ENCODE results near the gene CISD2.
"Not testable (repeated sequence)": the region's sequence is repeated elsewhere in the genome, so short reads cannot be mapped to it uniquely, and the experiment has no call there.

The CISD2 gene, protein sequence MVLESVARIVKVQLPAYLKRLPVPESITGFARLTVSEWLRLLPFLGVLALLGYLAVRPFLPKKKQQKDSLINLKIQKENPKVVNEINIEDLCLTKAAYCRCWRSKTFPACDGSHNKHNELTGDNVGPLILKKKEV

DNA sequence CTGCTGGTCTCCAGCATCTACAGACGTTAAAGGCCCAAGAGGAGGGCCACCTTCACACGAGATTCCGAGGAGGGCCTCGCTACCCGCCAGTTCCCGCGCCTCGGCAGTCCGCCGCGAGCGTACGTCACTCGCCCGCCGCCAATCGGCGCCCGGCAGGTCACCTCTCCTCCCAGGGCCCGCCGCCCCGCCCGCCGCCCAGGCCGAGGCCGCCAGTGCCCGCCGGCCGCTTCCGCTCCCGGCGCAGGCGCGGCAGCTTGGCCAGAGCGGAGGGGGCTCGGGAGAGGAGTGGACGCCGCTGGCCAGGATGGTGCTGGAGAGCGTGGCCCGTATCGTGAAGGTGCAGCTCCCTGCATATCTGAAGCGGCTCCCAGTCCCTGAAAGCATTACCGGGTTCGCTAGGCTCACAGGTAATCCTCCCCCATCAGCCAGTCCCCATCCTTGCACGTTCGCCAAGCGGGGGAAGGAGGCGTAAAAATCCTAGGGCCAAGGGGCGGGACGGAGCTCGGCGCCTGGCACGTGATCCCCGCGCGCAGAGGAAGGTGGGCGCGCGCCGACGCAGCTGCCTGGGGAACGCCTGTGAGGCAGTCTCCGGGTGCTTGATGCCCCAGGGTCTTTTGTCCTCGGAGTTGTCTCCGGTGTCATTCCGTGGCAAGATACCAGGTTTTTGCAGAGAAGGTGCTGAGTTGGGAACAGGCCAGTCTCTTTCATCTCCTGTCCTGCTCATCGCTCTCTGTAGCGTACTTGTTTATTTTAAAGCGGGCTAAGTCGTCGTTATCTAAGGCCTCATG, at the start of gene CISD2:
CISD2 (plus strand) TSS at position 212 of the 788 bp plus-strand sequence; CDS start at position 305, 93 bp downstream.
- FAIRE-seq, result no peak

DNA sequence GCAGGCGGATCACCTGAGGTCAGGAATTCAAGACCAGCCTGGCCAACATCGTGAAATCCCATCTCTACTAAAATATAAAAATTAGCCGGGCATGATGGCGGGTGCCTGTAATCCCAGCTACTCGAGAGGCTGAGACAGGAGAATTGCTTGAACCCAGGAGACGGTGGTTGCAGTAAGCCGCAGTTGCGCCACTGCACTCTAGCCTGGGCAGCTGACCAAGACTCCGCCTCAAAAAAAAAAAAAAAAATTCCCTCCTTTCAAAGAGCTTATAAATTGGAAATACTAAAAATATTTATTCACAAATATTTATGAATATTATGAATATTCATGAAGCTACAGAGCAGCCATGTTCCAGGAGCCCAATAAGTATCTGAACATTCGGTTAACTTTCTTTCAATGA, 49.7 kb upstream of the CISD2 start:
- not testable (repeated sequence) for FAIRE-seq

DNA sequence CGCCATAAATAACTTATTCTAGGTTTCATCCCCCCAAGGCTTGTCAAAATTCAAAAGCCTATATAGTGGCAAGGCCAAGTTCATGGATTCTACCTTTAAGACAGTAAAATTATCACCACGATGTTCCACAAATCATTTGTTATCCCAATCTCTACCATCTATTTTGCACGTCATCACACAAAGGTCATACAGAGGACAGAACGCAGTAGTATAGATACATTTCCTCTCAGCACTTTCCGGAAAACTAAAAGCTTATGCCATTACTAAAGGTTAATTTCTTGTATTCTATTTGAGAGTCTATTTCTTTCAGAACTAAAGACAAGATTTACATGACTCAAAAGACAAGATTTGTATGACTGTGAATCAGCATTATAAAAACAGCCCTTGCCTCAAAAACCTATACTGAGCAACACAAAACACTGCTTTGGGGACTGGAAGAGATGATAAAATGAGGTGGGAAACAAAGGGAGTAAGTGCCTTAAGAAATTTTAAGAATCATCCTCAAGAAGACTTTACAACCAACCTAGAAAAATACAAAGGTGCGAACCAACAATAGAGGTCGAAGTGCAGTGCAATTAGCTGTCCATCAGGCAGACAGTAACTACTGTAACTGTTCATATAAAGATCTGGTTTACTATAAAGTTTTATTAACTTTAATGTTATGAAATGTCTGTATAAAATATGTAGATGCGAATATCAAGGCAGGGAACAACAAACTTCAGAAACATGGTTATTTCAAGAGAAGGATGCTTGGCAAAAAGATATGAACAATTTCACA, 49.0 kb upstream of the CISD2 start:
- no peak for FAIRE-seq

DNA sequence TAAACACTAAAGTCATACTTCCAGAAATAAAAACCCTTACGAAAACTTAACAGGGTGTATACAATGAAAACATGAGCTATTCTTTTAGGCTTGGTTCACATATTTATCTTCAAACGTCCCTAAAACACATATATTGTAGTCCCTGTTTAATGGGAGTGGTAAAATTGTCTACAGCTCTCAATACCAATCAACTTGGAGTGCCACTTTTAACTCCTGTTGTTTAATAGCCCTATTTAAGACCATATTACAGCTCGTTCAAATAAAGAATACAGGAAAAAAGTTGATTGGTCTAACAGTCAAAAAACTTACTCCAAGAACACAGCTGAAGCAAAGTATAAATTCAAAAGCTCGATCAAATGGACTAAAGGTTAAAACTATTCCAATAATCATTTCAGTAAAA, 45.3 kb upstream of the CISD2 start:
- no peak for FAIRE-seq

DNA sequence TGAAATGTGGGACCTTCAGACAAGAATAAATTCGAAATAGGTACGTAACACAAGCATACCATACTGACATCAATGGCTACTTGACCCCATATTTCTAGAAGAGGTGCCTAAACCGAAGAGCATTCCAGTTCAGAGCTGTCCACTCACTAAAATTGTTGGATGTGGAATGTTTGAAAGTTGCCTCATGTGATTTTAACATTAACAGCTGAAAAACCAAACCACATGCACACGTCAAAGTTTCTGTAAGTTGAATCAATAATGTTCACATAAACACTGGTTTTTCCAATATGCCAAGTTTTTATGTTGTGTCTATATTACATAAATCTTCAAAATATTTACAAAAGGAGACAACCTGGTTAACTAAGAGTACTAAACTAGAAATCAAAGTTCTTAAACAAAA, 44.9 kb upstream of the CISD2 start:
- no peak for FAIRE-seq

DNA sequence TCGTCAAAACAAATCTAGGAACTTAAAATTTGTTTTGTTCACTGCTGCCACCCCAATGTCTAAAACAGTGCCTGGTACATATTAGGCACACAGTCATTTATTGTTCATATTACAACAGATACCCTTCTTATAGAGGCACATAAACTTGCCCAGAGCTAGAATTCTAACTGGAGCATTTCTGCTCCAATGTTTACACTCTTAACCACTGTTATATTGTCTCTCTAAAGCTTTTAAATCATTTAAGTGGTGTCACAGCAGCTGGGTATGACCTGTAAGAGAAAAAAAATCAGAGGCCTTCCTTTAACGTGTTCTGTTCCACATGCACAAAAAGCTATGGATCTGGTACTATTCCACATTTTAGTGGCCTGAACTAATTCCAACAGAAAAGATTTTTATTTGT, 44.4 kb upstream of the CISD2 start:
- no peak for FAIRE-seq

DNA sequence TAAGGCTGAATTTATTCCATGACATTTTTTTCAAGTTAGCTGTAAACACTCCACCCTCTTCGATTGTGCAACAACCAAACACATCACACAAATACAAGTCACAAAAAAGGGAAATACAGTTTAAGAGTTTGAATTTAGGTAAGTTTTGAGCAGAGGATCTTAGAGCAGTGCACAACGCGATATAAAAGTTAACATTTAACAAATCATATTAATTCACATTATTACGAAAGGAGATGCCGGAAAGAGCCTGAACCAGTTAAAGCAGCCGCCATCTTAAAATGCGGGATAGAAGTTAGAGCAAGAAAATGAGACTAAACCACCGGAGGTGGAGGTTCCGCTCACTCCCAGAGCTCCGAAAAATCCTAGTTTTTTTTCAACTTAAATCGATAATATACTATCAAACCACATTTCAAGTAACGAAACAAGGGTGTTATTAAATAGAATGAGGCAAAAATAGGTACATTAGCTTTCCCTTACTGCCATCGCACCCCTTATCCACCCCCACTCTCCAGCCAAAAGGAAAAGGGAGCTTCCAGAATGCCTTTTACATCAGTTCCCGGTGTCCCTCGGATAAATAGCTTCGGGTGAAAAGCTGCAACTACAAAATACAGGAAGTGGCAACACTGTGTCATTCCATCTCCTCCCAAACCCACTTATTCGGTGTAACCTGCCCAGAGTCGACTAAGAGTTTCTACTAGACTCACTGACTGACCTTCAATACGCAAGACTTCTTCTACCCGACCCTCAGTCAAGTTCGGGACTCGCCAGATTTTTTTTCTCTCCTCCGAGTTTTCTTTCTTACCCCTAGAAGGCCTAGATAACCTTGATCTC, 43.3 kb upstream of the CISD2 start:
- no peak for FAIRE-seq

DNA sequence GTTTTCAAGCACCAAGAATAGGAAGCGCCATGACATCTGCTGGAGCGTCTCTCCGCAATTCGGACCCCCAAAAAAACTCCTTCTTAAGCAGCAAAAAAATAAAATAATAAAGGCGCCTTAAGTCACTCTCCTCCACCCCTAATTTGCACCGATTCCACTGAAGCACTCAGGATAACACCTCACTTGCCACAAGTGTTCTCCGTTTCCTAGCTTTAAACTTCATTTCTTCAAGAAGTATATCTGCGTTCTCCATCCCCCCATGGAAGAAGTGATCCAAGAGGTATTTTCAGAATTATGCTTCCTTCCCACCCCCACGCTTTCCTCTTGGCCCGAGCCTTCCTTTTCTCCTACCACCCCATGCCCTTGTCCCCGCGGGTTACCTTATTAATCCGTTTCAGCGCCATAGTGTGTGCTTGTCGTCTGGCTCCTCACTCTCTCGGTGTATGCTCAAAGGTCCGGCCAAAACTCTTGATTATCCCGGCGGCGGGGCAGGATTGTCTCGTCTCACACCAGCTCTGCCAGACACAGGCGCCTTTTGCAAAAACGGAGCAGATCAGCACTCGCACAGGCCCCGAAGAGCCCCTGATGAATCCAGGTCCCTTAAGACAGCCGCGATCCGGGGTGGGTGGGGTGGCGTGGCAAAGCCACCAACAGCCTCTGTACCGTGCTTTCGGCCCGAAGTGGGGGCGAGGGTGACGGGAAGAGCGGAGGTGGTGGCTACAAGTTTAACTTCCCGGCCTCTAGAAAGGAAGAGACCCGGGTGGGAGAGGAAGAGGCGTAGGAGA, 42.5 kb upstream of the CISD2 start:
- no peak for FAIRE-seq

DNA sequence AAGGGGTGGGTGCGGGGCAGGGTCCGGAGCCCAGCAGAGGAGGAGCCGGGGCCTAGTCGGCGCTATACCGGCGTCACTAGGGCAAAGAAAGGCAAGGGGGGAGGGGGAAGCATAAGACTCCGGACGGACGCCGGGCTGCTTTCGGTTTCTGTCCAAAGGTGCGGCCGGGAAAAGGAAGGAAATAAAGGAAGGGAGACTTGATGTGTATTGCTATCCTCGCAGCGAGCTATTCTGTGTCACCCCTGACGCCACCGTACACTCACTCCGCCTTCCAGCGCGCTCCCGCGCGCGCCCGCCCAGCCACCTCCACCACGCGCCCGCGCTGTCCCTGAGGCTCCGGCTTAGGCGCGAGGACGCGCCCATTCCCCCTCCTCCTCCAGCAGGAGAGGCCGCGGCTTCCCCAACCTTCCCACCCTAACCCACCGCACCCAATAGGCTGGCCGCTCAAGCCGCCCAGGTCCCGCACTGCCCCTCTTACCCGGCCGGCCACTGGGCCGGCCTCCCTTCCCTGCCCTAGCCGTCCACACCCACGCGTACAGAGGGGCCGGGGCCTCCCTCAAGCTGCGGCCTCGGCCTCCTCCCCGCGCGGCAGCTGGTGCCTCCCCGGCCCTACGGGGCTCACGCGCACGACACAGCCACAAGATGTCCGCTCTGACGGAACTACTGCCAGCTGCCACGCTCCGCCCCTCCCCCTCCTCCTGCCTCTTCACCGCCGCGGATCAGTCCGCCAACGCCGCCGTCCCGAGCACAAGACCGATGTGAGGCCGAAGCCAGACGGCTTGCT, 41.7 kb upstream of the CISD2 start, which contains the start of gene UBE2D3:
UBE2D3 (minus strand) TSS at position 662 of the 784 bp plus-strand sequence. CDS start 1,043 bp downstream, outside the sequence.
- FAIRE-seq, result no peak

DNA sequence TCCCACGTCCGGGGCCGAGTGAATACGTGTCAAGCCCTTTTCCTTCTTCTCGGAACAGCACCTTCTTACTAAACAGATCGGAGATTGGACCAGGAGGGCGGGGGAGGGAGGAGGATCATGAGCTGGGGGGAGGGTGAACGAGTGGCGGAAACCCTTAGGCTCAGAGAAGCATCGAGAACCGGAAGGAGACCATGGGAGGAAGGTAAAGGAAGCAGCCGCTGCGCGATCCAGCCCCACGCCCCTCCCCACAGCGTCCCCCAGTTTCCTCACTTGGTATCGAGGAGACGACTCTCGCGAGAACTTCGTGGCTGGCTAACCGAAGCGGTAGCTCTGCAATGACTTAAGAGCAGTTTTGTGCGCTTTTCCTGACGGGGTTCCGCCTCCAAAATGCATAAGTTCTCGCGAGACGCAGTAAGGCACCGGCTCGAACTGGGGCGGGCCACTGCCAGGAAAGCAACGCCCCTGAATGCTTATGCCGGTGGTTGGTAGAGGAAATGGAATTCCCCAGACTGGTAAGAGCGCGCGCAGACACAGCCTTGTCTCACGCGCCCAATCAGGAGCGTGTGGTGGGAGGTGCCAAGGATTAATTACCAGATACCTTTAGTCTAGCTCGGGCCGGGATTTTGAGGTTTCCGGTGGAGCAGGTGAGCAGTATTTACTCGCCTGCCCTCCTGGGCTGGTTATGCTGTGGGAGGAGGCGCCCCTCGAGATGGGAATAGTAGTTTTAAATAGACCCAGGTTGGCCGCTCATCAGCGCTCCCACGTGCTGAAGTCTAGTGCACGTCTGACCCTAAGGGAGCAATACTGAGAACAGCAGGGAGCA, 40.9 kb upstream of the CISD2 start:
- FAIRE-seq, result peak; percentile 95

DNA sequence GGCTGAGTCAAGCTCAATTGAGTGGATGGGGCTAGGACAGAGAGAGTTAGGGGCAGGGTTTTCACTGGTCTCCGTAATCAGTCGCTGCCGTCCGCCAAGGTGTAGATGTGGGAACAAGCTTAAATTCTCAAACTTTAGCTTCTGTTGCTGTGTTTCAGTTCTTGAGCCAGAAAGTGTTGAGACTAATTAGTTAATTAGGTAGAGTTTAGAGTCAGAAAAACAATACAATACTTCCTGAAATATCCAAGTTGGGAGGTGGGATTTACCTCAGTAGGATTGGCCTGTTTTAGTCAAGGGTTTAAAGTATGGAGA, 40.3 kb upstream of the CISD2 start:
- FAIRE-seq, result no peak

DNA sequence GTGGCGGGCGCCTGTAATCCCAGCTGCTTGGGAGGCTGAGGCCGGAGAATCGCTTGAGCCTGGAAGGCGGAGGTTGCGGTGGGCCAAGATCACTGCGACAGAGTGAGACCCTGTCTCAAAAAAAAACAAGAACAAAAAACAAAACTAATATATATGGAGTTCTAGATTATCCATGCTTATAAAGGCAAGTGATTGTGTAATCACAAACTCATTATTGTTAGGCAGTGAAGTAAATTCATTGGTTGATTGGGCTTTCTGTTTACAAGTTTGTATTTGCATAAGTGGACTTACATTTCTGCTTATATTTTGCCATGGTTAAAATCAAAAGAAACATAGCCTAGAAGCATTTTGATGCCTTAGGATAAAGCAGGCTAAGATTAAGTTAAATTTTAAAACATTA, 39.0 kb upstream of the CISD2 start:
- FAIRE-seq, result no peak

DNA sequence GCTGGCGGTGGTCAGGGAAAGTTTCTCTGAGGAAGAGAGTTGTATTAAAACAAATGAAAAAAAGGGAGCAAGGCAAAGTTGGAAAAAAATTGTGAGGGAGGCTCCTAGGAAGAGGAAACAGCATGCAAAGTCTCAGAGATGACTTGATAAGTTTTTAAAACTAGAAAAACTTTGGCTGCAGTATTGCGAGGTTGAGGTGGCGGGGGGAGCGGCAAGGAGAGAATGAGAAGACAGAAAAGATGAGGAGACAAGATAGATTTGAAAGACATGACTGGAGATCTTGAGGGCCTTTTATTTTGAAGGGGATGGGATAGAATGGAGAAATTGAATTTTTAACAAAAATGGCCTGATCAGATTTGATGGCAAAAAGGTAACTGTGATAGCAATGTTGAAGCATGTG, 36.7 kb upstream of the CISD2 start:
- FAIRE-seq, result no peak

DNA sequence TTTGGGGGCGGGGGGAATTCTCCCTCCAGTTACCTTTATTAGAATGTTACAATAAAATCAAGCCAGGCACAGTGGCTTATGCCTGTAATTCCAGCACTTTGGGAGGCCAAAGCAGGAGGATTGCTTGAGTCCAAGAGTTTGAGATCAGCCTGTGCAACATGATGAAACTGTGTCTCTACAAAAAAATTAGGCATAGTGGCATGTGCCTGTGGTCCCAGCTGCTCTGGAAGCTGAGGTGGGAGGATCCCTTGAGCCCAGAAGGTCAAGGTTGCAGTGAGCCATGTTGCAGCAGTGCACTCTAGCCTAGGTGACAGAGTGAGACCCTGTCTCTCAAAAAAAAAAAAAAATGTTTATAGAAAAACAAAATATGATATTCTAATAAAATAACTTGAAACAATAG, 36.1 kb upstream of the CISD2 start:
- FAIRE-seq, result no peak

DNA sequence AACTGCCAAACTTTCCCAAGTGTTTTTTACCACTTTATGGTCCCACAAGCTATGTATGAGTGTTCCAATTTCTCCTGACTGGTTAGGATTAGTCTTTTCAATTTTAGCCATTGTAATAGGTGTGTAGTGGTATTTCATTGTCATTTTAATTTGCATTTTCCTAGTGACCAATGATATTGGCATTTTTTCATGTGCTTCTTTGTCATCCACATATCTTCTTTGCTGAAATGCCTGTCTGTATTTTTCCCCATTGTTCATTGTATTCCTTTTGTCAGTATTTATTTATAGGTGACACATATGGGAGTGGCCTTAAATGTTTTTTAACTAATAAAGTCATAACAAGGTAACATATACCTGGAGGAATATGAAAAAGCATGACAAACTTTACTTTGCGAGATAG, 32.2 kb upstream of the CISD2 start:
- no peak for FAIRE-seq

DNA sequence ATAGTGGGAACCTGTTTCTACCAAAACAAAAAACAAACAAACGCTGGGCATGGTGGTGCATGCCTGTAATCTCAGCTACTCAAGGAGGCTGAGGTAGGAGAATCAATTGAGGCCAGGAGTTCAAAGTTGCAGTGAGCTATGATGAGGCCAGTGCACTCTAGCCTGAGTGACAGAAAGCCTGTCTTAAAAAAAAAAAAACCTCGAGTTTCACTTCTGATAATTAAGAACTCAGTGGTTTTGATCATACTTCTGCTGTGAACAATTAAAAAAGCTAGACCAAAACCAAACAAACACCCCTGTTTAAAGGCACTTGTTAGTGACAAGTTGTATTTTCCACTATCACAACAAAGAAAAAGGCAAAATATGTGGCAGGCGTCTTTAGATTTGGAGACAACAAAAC, 26.4 kb upstream of the CISD2 start:
- no peak for FAIRE-seq

DNA sequence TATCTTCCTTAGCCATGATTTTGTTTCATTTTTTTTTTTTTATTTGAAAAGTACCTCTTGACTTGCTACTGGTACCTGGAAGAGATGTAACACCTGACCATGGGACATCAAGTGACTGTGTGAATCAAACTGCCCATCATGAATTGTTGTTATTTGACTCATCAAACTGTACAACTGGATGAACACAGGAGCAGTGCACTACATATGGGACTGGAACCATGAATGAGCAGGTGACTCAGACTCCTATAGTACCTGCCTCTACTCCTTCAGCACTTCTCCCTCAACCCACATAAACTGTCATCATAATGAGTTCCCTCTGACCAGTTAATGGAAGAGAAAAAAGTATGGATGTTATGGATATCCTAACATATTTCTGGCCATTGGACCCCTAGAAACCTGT, 25.5 kb upstream of the CISD2 start:
- no peak for FAIRE-seq

DNA sequence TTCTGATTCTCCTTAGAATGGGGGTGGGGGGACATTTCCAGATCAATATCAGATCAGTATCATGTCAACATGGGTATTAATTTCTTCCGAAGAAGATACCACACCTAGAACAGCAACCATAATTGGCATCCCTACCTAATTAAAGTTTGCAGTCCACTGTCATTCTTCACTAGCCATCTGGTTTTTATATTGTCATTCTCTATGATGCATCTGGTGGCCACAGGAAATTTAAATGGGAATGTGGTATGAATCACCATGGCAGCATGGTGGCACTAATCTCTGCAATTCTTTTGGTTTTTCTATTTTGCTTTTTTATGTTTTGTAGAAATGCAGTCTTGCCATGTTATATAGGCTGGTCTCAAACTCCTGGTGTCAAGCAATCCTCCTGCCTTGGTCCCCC, 24.9 kb upstream of the CISD2 start:
- no peak for FAIRE-seq

DNA sequence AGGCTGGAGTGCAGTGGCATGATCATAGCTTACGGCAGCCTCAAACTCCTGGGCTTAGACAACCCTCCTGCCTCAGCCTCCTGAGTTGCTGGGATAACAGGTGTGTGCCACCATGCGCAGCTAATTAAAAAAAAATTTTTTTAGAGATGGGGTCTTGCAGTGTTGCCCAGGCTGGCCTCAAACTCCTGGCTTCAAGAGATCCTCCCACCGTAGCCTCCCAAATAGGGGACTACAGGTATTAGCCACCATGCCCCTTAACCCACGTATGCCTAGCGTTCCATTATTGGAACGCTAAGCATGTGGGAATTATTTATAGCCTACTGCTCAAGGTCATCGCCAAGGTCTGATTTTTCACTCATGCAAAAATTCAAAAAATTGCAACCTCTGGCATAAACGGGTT, 21.1 kb upstream of the CISD2 start:
- no peak for FAIRE-seq

DNA sequence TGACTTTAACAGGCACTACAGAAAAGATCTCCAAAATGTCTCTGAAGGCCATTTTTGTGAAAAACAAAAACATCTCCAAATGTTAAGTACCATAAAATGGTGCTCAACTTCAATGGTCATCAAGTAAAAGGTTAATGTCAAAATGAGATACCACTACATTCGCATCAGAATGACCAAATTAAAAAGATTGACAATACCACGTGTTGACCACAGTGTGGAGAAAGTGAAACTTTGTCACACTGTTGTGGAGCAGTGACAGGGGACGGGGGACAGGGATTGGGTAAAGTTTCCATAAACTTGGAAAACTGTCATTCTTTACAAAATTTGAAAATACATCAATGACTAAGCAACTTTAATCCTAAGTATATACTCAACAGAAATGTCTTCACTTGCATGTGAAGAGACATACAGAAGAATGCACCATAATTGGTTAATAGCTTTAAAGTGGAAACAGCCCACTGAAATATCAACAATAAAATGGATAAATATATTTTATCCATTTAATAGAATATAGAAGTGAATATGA, 19.1 kb upstream of the CISD2 start:
- FAIRE-seq, result no peak

All from TTC549 (cell line).